Measurements from ENCODE around the gene NUCKS1.

NUCKS1 gene

GRCh38 chr1:205750138-205751035, at the start of gene NUCKS1:
TSS of gene NUCKS1 (minus strand) at chr1:205750182. CDS start at chr1:205749973, 209 bp downstream.
- peak; percentile 99 for DNase-seq (ENCODE audit: low spot score)
- peak; percentile 96 for FAIRE-seq

GRCh38 chr1:205798577-205798976, 48.6 kb upstream of the NUCKS1 start:
- DNase-seq (ENCODE audit: low spot score) (no peak), FAIRE-seq (no peak)

GRCh38 chr1:205797168-205797567, 47.2 kb upstream of the NUCKS1 start:
- no peak for FAIRE-seq
- DNase-seq (ENCODE audit: low spot score), result no peak

GRCh38 chr1:205794011-205794730, 44.2 kb upstream of the NUCKS1 start:
- no peak for DNase-seq (ENCODE audit: low spot score)
- no peak for FAIRE-seq

GRCh38 chr1:205792961-205793673, 43.1 kb upstream of the NUCKS1 start:
- FAIRE-seq (no peak), DNase-seq (ENCODE audit: low spot score) (no peak)

- DNase-seq (ENCODE audit: low spot score) (no peak), FAIRE-seq (no peak)
These were observed 42.5 kb upstream of the NUCKS1 start for GRCh38 chr1:205792481-205792881.

- no peak for FAIRE-seq
- peak; percentile 21 for DNase-seq (ENCODE audit: low spot score)
These were observed 41.7 kb upstream of the NUCKS1 start for GRCh38 chr1:205791568-205792180.

GRCh38 chr1:205787287-205787916, 37.4 kb upstream of the NUCKS1 start:
- FAIRE-seq (no peak), DNase-seq (ENCODE audit: low spot score) (no peak)

- no peak for FAIRE-seq
- DNase-seq (ENCODE audit: low spot score), result no peak
These were observed 36.6 kb upstream of the NUCKS1 start for GRCh38 chr1:205786601-205787000.

- DNase-seq (ENCODE audit: low spot score) (no peak), FAIRE-seq (no peak)
These were observed 35.5 kb upstream of the NUCKS1 start for GRCh38 chr1:205785446-205785845.

GRCh38 chr1:205783904-205784303, 33.9 kb upstream of the NUCKS1 start:
- peak; percentile 87 for FAIRE-seq

GRCh38 chr1:205783433-205783795, 33.4 kb upstream of the NUCKS1 start:
- DNase-seq (ENCODE audit: low spot score) (no peak), FAIRE-seq (no peak)

More at GRCh38 chr1:205783904-205784303, 33.9 kb upstream of the NUCKS1 start:
- peak; percentile 73 for DNase-seq (ENCODE audit: low spot score)

- DNase-seq (ENCODE audit: low spot score), result no peak
- FAIRE-seq, result no peak
These were observed 32.8 kb upstream of the NUCKS1 start for GRCh38 chr1:205782627-205783432.

- DNase-seq (ENCODE audit: low spot score) (no peak), FAIRE-seq (no peak)
These were observed 30.4 kb upstream of the NUCKS1 start for GRCh38 chr1:205780335-205780734.

GRCh38 chr1:205777994-205778393, 28.0 kb upstream of the NUCKS1 start:
- DNase-seq (ENCODE audit: low spot score), result no peak
- FAIRE-seq, result no peak

GRCh38 chr1:205775717-205776056, 25.7 kb upstream of the NUCKS1 start:
- FAIRE-seq, result no peak
- peak; percentile 16 for DNase-seq (ENCODE audit: low spot score)

GRCh38 chr1:205775015-205775716, 25.2 kb upstream of the NUCKS1 start, which contains the start of gene RAB29:
TSS of gene RAB29 (minus strand) at chr1:205775482. CDS start at chr1:205774956, 526 bp downstream.
- peak; percentile 47 for DNase-seq (ENCODE audit: low spot score)
- peak; percentile 38 for FAIRE-seq

- no peak for DNase-seq (ENCODE audit: low spot score)
- FAIRE-seq, result no peak
These were observed 24.4 kb upstream of the NUCKS1 start for GRCh38 chr1:205774198-205775014.

Measured in RCC 7860 (cell line).